Erythroblast (primary cell): Measurements from ENCODE around the gene ADCY3.

Experiments used
- GATA1 ChIP-seq: IDR thresholded peaks from 2 replicates; pipeline ENCODE4 v1.6.1; 2011; ENCODE audit warnings: low read depth, mild to moderate bottlenecking, control low read depth, low read length, moderate library complexity
- POLR2A ChIP-seq: IDR thresholded peaks from 2 replicates; pipeline ENCODE4 v1.6.1; 2011; ENCODE audit warnings: mild to moderate bottlenecking, low read length

DNA sequence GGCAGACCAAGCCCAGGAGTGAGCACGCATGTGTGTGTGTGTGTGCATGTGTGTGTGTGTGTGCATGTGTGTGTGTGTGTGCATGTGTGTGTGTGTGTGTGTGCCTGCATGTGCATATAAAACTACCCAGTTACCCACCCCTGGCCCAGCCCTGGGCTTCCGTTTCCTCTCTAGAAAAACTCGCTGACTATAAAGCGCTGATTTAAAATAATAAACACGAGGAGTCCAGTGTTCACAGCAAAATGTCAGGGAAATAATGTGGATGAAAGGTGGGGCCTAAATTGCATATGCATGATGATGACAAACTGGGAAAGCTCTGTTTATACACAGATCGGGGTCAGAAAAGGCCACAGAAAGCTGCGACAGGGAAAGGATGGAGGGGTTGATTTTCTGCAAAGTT, 7.5 kb downstream of the ADCY3 start:
- TF ChIP-seq POLR2A (no peak), GATA1 (no peak)
